HG03442 (cell line): ENCODE results near the gene MAP2K6.
A peak's percentile ranks its signal among the peaks of the same experiment; 100 is the strongest.

Experiments
- ATAC-seq: cut with Tn5 transposase; IDR thresholded peaks from one replicate; pipeline ENCODE4 v1.9.1; 2021; ENCODE audit warnings: mild to moderate bottlenecking, moderate library complexity; ENCODE audit not compliant: unreplicated experiment

Gene MAP2K6

DNA sequence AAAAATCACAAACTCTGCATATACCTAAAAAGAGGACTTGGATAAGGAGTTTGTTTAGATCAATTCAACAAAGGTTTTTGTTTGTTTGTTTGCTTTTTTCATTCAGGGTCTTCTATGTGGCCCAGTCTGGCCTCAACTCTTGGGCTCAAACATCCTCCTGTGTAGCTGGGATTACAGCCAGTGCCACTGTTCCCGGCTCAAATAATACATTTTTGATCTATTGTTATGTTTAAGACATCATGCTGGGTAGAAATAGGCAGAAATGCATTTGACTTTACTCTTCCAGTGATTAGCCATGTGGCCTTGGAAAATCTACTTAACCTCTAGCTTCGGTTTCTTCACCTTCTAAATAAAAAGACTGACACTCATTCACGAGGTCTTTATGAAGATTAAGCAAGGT lies 11.5 kb downstream of the MAP2K6 start:
- no peak for ATAC-seq

DNA sequence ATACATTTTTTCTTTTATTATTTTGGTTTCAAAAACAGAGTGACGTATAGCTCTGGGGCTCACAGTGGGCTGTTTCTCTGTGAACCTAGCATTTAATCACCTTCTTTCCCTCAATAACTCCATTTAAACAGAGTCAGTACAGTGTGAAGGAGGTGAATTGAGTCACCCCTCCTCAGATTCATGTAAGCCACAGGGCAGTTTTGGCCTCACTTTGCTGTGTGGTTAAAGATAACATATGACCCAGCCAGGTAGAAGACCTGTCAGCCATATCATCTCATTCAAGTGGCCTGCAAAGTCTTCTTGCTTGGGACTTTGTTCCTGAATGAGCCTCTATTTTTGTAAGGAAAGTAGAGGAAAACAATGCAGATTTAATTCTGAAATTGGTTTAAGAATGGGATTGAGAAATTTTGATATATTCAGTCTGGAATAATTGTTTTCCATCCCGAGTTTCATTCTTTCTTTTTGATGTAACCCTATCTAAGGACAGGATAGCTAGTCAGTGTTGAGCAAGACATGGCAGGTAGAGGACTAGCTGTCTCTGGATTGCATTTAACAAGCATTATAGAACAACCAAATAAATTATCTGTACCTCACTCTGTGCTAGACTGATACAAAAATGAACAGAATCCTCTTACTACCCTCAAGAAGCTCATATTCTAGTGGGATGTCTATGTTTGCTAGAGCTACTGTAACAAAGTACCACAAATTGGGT lies 13.1 kb downstream of the MAP2K6 start:
- ATAC-seq = no peak

GRCh38 chr17:69428252-69428980 lies 13.9 kb downstream of the MAP2K6 start:
- no peak for ATAC-seq

GRCh38 chr17:69430488-69430887 lies 16.0 kb downstream of the MAP2K6 start:
- ATAC-seq = peak; percentile 67

DNA sequence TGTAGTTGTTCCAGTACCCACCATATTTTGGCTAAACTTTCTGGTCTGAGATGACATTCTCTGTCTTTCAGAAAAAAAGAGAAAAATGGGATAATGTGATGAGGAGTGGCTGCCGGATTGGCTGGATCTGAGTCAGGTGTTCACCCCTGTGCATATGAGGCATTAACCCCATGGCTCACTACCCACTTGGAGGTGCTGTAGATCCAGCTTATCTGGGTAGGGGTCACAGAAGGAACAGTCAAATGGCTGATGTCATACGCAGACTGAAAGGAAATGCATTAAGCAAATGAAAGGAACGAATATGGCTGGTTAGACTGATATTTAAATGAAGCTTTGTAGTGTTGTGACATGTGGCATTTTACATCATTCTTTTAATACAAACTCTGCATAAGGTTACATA lies 17.3 kb downstream of the MAP2K6 start:
- no peak for ATAC-seq

DNA sequence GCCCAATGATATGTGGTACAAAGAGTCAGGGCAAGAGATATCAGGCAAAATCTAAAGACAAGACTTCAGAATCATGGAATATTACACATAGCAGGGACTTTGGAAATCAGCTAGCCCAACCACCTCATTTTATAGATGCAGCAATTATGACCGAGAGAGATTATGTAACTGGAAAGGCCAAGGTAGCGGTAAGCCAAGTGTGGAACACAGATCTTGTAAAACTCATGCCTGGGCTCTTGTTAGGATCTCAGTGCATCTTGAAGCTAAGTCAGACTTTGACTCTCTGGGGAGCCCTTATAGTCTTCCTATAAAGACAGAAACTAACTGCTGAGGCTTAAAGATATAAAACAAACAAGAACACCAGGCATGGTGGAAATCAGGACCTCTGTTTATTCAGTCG lies 18.6 kb downstream of the MAP2K6 start:
- ATAC-seq = no peak

DNA sequence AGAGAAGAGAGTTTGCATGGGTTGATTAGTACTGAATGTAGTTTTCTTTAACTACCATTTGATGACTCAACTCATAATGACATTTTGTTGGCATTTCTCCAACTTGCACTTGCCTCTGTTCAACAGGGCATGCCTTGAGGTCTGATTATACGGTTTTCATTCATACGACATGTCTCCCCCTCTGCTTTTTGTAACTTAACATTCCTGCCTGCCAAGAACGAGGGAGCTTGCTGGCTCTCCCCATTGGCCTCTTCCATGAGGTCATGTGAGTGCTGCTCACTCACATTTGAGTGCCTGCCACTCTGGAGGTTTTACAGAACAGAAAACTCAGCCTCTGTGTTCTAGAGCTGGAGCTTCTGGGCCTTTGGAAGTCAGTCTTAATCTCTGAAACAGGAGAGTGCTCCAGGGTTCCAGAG lies 19.7 kb downstream of the MAP2K6 start:
- ATAC-seq = no peak

DNA sequence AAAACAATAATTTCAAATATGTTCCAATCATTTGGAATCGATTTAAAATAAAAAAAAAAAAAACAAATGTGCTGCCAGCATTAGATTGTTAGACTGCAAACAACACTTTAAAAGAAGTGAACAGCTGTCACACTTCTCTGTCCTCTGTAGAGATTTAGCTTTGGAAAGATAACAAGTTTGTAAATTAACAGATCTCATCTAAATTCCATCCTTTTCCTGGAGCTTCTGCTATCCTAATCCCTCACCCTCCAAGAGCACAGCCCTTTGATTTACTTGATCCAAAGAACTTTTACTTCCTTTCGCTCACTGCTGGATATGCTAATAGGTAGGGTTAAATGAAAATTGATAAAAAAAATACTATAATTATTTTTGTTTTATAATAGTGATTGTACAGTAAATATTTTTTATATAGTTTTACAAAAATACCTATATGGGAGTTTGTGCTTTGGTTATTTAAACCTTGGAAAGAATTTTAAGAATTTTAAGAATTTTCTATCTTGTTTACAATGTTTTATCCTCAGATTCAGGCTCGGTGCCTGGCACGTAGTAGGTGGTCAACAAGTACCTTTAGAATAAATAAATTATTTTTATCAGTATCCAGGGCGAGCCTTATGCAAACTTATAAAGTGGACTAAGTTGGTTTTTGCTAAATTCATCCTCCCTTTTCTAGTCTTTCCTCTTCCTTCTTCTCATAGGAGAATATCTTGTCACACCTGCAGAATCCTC lies 21.6 kb downstream of the MAP2K6 start:
- ATAC-seq = no peak

DNA sequence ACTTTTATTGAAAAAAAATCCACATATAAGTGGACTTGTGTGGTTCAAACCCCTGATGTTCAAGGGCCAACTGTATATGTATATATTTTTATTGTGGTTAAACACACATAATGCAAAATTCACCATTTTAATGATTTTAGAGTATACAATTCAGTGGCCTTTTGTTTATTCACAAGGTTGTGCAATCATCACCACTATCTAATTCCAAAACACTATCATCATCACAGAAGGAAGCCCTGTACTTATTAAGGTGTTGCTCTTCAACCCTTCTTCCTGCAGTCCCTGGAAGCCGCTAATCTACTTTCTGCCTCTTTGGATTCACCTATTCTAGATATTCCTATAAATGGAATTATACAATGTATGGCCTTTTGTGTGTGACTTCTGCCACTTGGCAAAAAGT lies 23.0 kb downstream of the MAP2K6 start:
- no peak for ATAC-seq

GRCh38 chr17:69438776-69439175 lies 24.3 kb downstream of the MAP2K6 start:
- ATAC-seq = no peak

DNA sequence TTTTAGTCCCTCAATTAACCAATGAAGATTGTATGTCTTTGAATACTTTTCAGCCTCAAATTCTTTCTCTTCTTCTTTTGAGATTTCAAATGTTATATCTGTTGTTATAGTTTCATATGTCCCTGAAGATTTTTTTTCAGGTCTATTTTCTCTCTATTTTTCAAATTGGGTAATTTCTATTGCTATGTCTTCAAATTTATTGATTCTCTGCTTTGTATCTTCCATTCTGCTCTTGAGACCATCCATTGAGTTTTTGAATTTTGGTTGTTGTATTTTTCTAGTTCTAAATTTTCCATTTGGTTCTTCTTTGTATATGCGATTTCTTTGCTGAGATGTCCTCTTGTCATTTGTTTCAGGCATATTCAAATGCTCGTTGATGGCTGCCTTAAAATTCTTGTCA lies 26.7 kb downstream of the MAP2K6 start:
- no peak for ATAC-seq

GRCh38 chr17:69443138-69443537 lies 28.6 kb downstream of the MAP2K6 start:
- ATAC-seq = no peak

- no peak for ATAC-seq
Observed at GRCh38 chr17:69444023-69444422, 29.5 kb downstream of the MAP2K6 start.

DNA sequence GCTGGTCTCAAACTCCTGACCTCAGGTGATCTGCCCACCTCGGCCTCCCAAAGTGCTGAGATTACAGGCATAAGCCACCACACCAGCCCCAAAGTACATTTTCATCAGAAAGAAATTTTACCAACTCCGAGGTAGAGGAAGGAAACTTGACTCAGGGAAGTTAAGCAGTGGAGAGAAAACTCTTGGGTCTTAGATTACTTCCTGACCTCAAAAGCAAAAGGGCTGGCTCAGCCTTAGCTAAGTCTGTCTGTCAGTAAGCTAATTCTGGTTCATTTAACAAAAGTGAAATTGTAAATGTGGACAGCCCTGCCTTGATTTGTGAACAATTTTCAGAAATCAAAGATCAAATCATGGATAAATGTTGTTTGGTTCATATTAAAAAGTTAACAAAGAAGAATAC lies 30.6 kb downstream of the MAP2K6 start:
- ATAC-seq = no peak

- no peak for ATAC-seq
Observed at GRCh38 chr17:69447726-69448125, 33.2 kb downstream of the MAP2K6 start.

- no peak for ATAC-seq
Observed at GRCh38 chr17:69448431-69449102, 34.1 kb downstream of the MAP2K6 start.

DNA sequence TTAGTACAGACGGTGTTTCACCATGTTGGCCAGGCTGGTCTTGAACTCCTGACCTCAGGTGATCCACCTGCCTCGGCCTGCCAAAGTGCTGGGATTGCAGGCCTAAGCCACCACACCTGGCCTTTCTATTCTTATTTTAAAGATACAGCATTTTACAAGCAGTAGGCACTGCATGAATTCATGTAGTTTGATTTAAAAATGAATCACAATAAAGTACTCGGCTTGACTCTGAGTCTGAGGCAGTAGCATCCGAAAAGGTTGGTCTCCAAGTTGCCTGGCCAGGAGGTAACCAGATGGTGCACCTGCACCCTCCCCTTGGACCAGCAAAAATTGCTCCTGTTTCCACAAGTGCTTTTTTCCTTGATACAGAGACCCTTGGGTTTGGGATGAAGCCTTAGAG lies 35.6 kb downstream of the MAP2K6 start:
- ATAC-seq = no peak

- ATAC-seq = peak; percentile 25
Observed at GRCh38 chr17:69450918-69451317, 36.4 kb downstream of the MAP2K6 start.

GRCh38 chr17:69451416-69452394 lies 37.2 kb downstream of the MAP2K6 start:
- peak; percentile 75 for ATAC-seq

DNA sequence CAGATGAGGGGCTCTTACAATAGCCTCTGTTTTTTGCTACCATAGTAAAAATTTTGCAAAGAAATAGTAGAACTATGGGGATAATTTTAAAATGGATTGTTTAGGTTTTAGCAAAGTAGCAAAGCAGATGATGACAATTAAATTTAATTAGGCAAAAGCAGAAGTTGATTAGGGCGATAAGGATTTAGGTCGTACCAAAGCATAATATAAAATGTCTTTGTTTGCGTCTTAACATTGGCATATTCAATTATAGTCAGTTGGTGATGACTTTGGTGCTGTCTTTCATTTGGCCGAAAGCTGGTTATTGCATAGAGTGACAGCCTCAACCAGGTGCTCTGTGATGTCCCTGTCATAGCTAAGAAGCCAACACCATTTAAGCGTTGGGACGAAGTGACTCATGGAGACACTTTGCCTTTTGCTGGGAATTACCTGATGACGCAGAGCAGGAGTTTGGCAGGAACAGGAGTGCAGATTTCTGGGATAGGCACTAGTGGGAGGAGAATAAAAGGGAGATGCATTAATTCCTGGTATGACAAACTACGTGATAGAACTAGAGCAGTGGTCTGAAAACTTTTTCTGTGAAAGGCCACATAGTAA lies 38.3 kb downstream of the MAP2K6 start:
- ATAC-seq = no peak
